Tibial artery (tissue), 4 donors: ENCODE results near the gene EYA3.

ENCODE experiments used
- DNase-seq, 2 donors: peaks; one replicate each; pipeline ENCODE4 v3.0.0-alpha.2; 2019
- H3K27ac ChIP-seq, 2 donors: fragments of 200-600 bp; sonication (generic) in 1 of 2; 1 replicate in 1 of 2; 2 replicates in 1 of 2; pipeline ENCODE4 v1.5.1; 2018 to 2019; ENCODE audit warnings: mild to moderate bottlenecking in 1 of 2
- H3K27me3 ChIP-seq, 2 donors: fragments of 200-600 bp; sonication (generic) in 1 of 2; one replicate each; pipeline versions ENCODE4 v1.5.1 to v1.6.0; 2016 to 2019
- H3K36me3 ChIP-seq, 3 donors: fragments of 200-600 bp; sonication (generic) in 2 of 3; one replicate each; pipeline ENCODE4 v1.5.1; 2016 to 2019; ENCODE audit warnings: mild to moderate bottlenecking in 2 of 3
- H3K4me1 ChIP-seq, 4 donors: fragments of 200-600 bp; sonication (generic) in 2 of 4; 1 replicate in 3 of 4; 2 replicates in 1 of 4; pipeline ENCODE4 v1.5.1; 2016 to 2019
- H3K4me3 ChIP-seq, 2 donors: fragments of 200-600 bp; sonication (generic) in 1 of 2; 1 replicate in 1 of 2; 2 replicates in 1 of 2; pipeline ENCODE4 v1.5.1; 2018 to 2019; ENCODE audit warnings: mild to moderate bottlenecking in 2 of 2
- H3K9me3 ChIP-seq, 3 donors: fragments of 200-600 bp; sonication (generic) in 1 of 3; one replicate each; pipeline ENCODE4 v1.5.1; 2016 to 2019
- CTCF ChIP-seq, 2 experiments: fragments of 200-600 bp in 1 of 2; fragments of 450-650 bp in 1 of 2; IDR thresholded peaks; one replicate each; pipeline ENCODE4 v1.5.1; 2017 to 2019; ENCODE audit warnings: antibody characterized with exemption in 2 of 2, mild to moderate bottlenecking in 1 of 2, moderate library complexity in 1 of 2
- intact Hi-C: fragments of 100-400 bp; cut with DNase I; formaldehyde crosslinking; loops from one replicate; pipeline ENCODE4 v1.15.0; 2023; ENCODE audit warnings: low total_unique reads

EYA3 gene

GRCh38 chr1:28111157-28111556 lies 22.7 kb upstream of the EYA3 start:
- Histone ChIP-seq H3K4me1 (no peaks in the 10 kb centered on the region), H3K4me3 (no peak overlapping the region), H3K36me3 (no peaks in the 10 kb centered on the region), H3K9me3 (no peaks in the 10 kb centered on the region), H3K27me3 (no peaks in the 10 kb centered on the region), H3K27ac (no peak overlapping the region)
- DNase-seq: no peak
- no peak for TF ChIP-seq CTCF (IDR thresholded peaks at IDR 0.05)
- intact Hi-C loops: no loop called here

- Histone ChIP-seq H3K36me3 (no peaks in the 10 kb centered on the region), H3K27me3 (no peaks in the 10 kb centered on the region), H3K27ac (no peak overlapping the region), H3K9me3 (no peaks in the 10 kb centered on the region), H3K4me3 (no peak overlapping the region), H3K4me1 (no peaks in the 10 kb centered on the region)
- intact Hi-C loops: no loop called here
- TF ChIP-seq CTCF (IDR thresholded peaks at IDR 0.05): no peak
- no peak for DNase-seq
Observed at GRCh38 chr1:28110555-28110954, 22.1 kb upstream of the EYA3 start.

GRCh38 chr1:28109639-28110038 lies 21.2 kb upstream of the EYA3 start:
- Histone ChIP-seq H3K4me3 (no peak overlapping the region), H3K9me3 (no peaks in the 10 kb centered on the region), H3K4me1 (peaks cover 0 to 6% (median 2%) of the 10 kb centered on the region in 4 donors), H3K27me3 (no peaks in the 10 kb centered on the region), H3K27ac (no peak overlapping the region), H3K36me3 (no peaks in the 10 kb centered on the region)
- no peak for TF ChIP-seq CTCF (IDR thresholded peaks at IDR 0.05)
- intact Hi-C loops: no loop called here
- no peak for DNase-seq

GRCh38 chr1:28108001-28108400 lies 19.6 kb upstream of the EYA3 start:
- no peak for TF ChIP-seq CTCF (IDR thresholded peaks at IDR 0.05)
- Histone ChIP-seq H3K4me3 (no peak overlapping the region), H3K4me1 (peaks cover 0 to 9% (median 4%) of the 10 kb centered on the region in 4 donors), H3K27me3 (no peaks in the 10 kb centered on the region), H3K27ac (no peak overlapping the region), H3K36me3 (no peaks in the 10 kb centered on the region), H3K9me3 (no peaks in the 10 kb centered on the region)
- intact Hi-C loops: no loop called here
- no peak for DNase-seq

GRCh38 chr1:28104866-28105467 lies 16.6 kb upstream of the EYA3 start:
- no peaks in the 10 kb centered on the region for H3K36me3 ChIP-seq
- intact Hi-C loops: no loop called here
- peak overlapping the region; percentile 37 to 43 for H3K4me3 ChIP-seq
- no peaks in the 10 kb centered on the region for H3K27me3 ChIP-seq
- peaks cover 0 to 9% (median 4%) of the 10 kb centered on the region in 4 donors for H3K4me1 ChIP-seq
- TF ChIP-seq CTCF (IDR thresholded peaks at IDR 0.05): no peak
- no peaks in the 10 kb centered on the region for H3K9me3 ChIP-seq
- peak overlapping the region in 1 of 2 donors; percentile 49 for H3K27ac ChIP-seq
- no peak for DNase-seq

GRCh38 chr1:28102189-28102588 lies 13.8 kb upstream of the EYA3 start:
- DNase-seq: no peak
- H3K36me3 ChIP-seq: no peaks in the 10 kb centered on the region
- H3K9me3 ChIP-seq: no peaks in the 10 kb centered on the region
- intact Hi-C loops: no loop called here
- peaks cover 0 to 5% of the 10 kb centered on the region in 2 donors for H3K27me3 ChIP-seq
- H3K4me1 ChIP-seq: peaks cover 0 to 9% (median 4%) of the 10 kb centered on the region in 4 donors
- no peak overlapping the region for H3K4me3 ChIP-seq
- TF ChIP-seq CTCF (IDR thresholded peaks at IDR 0.05): no peak
- H3K27ac ChIP-seq: no peak overlapping the region
